Naive thymus-derived CD4-positive, alpha-beta T cell (primary cell): ENCODE results near the gene NAIF1. TPM values are rescaled to one million over a fixed set of nuclear protein-coding genes. Genes with fewer than 3 reads are reported as not detected.
"Not testable (repeated sequence)": the region's sequence is repeated elsewhere in the genome, so short reads cannot be mapped to it uniquely, and the experiment has no call there.

Experiments
- ATAC-seq: fragments of 150-1000 bp; cut with Tn5 transposase; 2 replicates; pipeline ENCODE4 v1.10.0; 2021; ENCODE audit warnings: mild to moderate bottlenecking, moderate library complexity
- CTCF ChIA-PET: fragments of 350-600 bp; sonication (Branson Sonifier 250); formaldehyde crosslinking; loops from one replicate; lab custom pipeline; 2021; ENCODE audit warnings: antibody characterized with exemption; lab: Charles Lee
- POLR2A ChIA-PET: fragments of 350-600 bp; sonication (Branson Sonifier 250); formaldehyde crosslinking; loops from one replicate; lab custom pipeline; 2021; ENCODE audit warnings: antibody characterized with exemption, inconsistent platforms; lab: Charles Lee
- DNase-seq, 9 donors: peaks; one replicate each; pipeline versions ENCODE4 v3.0.0 to v3.0.0-alpha.2; 2020 to 2022; ENCODE audit warnings: mixed read lengths in 1 of 9
- H3K27ac ChIP-seq: one replicate; pipeline ENCODE4 v1.7.0; 2013; ENCODE audit warnings: mild to moderate bottlenecking, low read depth, low read length, moderate library complexity
- H3K27me3 ChIP-seq, 2 donors: one replicate each; pipeline ENCODE4 v1.7.0; 2013; ENCODE audit warnings: low read length in 2 of 2, mild to moderate bottlenecking in 2 of 2, moderate library complexity in 2 of 2; ENCODE audit not compliant: control insufficient read depth in 2 of 2, insufficient read depth in 2 of 2
- H3K36me3 ChIP-seq, 3 experiments: 1 replicate in 2 of 3; 2 replicates in 1 of 3; pipeline ENCODE4 v1.7.0; 2013; ENCODE audit warnings: low read length in 3 of 3, mild to moderate bottlenecking in 3 of 3, moderate library complexity in 1 of 3; ENCODE audit not compliant: insufficient read depth in 3 of 3, control insufficient read depth in 2 of 3
- H3K4me1 ChIP-seq, 2 donors: one replicate each; pipeline ENCODE4 v1.7.0; 2013; ENCODE audit warnings: low read length in 2 of 2, mild to moderate bottlenecking in 2 of 2, moderate library complexity in 1 of 2; ENCODE audit not compliant: control insufficient read depth in 2 of 2, insufficient read depth in 2 of 2
- H3K4me3 ChIP-seq: 2 replicates; pipeline ENCODE4 v1.7.0; 2013; ENCODE audit warnings: mild to moderate bottlenecking, low read length
- H3K9me3 ChIP-seq, 3 experiments: 1 replicate in 2 of 3; 2 replicates in 1 of 3; pipeline ENCODE4 v1.7.0; 2013; ENCODE audit warnings: low read length in 3 of 3; ENCODE audit not compliant: control insufficient read depth in 2 of 3
- H3K27ac Mint-ChIP-seq, 9 donors: one replicate each; pipeline ENCODE4 v1.8.0; 2020 to 2022; ENCODE audit warnings: mixed read lengths in 9 of 9, mild to moderate bottlenecking in 8 of 9, moderate library complexity in 5 of 9, inconsistent platforms in 2 of 9
- H3K27me3 Mint-ChIP-seq, 5 donors: one replicate each; pipeline ENCODE4 v1.8.0; 2021 to 2022; ENCODE audit warnings: mixed read lengths in 5 of 5, mild to moderate bottlenecking in 1 of 5
- H3K36me3 Mint-ChIP-seq, 5 donors: one replicate each; pipeline ENCODE4 v1.8.0; 2020 to 2022; ENCODE audit warnings: mixed read lengths in 5 of 5, mild to moderate bottlenecking in 3 of 5, inconsistent platforms in 1 of 5
- H3K4me1 Mint-ChIP-seq, 7 donors: one replicate each; pipeline ENCODE4 v1.8.0; 2020 to 2022; ENCODE audit warnings: mixed read lengths in 7 of 7, mild to moderate bottlenecking in 3 of 7, inconsistent platforms in 1 of 7
- H3K4me3 Mint-ChIP-seq, 10 donors: one replicate each; pipeline ENCODE4 v1.8.0; 2020 to 2022; ENCODE audit warnings: mild to moderate bottlenecking in 10 of 10, mixed read lengths in 10 of 10, moderate library complexity in 6 of 10, inconsistent platforms in 2 of 10
- H3K9me3 Mint-ChIP-seq, 11 donors: one replicate each; pipeline ENCODE4 v1.8.0; 2020 to 2022; ENCODE audit warnings: mixed read lengths in 11 of 11, mild to moderate bottlenecking in 4 of 11, inconsistent platforms in 1 of 11, moderate library complexity in 1 of 11
- intact Hi-C, 2 donors: fragments of 100-400 bp; cut with micrococcal nuclease; formaldehyde crosslinking; loops; one replicate each; pipeline ENCODE4 v1.15.1; 2023
- polyA plus RNA-seq, 2 donors: library from polyadenylated mRNA; unstranded; fragments of 300-500 nt; fragmentation: Illumina TruSeq; gene quantifications; one replicate each; pipeline ENCODE4 v1.2.3, GENCODE V29; 2021
- total RNA-seq, 6 experiments: library from RNA in 5 of 6; stranded (reverse) in 5 of 6; gene quantifications; 1 replicate in 5 of 6; 2 replicates in 1 of 6; pipeline ENCODE4 v1.2.3 and lab custom pipeline; 2021 to 2026

Gene NAIF1
- total and polyA plus RNA-seq, 7 experiments from 2014 or later = 8.6 to 14.8 (median 11.8) TPM

DNA sequence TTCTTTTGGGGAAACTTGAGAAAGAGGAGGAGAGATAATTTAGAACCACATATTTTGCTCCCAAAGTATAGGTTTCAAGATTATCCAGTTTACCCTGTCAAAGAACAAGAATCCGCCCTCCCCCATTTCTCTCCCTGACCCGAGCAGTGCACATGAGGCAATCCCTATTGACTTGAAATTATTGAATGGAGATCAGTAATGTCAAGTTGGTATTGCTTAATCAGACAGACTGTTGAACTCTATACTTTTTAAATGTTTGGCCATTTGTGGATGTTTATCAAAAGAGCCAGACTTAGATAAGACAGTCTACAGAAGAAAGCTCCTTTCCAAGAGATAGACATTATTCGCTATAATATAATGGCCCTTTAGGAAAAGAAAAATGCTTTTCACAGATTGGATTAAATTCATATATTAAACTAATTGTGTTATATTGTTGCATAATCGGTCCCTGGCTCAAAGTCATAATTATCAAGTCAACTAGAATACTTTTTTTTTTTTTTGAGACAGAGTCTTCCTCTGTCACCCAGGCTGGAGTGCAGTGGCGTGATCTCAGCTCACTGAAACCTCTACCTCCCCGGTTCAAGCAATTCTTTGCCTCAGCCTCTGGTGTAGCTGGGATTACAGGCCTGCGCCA lies 6.2 kb upstream of the NAIF1 start:
- Mint-ChIP-seq H3K36me3 (peaks cover 0 to 23% (median 8%) of the 10 kb centered on the region in 5 donors), H3K27ac (peak overlapping the region; percentile 65 to 98 (median 87)), H3K9me3 (no peaks in the 10 kb centered on the region), H3K4me1 (peaks cover 51 to 73% (median 59%) of the 10 kb centered on the region in 7 donors), H3K4me3 (peak overlapping the region in 7 of 10 donors; percentile 6 to 73 (median 55)), H3K27me3 (no peaks in the 10 kb centered on the region)
- Histone ChIP-seq H3K9me3 (no peaks in the 10 kb centered on the region), H3K4me3 (no peak overlapping the region), H3K27me3 (no peaks in the 10 kb centered on the region), H3K4me1 (peaks cover 33 to 34% of the 10 kb centered on the region in 2 donors), H3K36me3 (peaks cover 0 to 7% (median 0%) of the 10 kb centered on the region in 3 experiments), H3K27ac (peak overlapping the region; percentile 65)
- ATAC-seq (no peak), DNase-seq (no peak)
- ChIA-PET POLR2A (interaction anchor here (0.6 to 3.1 kb wide), 12 partner anchors 9 to 1805 kb away, joined by 3 to 28 read pairs (median 3); partner anchors contain the start of gene BBLN), CTCF (interaction anchor here (0.5 to 2.2 kb wide), 7 partner anchors 13 to 95 kb away, joined by 3 to 12 read pairs (median 4); no protein-coding TSS in a partner anchor)
- intact Hi-C loops = loop anchor here in 1 of 2 donors (2.0 kb wide), 1 partner anchor 43 kb away; no protein-coding TSS in a partner anchor

DNA sequence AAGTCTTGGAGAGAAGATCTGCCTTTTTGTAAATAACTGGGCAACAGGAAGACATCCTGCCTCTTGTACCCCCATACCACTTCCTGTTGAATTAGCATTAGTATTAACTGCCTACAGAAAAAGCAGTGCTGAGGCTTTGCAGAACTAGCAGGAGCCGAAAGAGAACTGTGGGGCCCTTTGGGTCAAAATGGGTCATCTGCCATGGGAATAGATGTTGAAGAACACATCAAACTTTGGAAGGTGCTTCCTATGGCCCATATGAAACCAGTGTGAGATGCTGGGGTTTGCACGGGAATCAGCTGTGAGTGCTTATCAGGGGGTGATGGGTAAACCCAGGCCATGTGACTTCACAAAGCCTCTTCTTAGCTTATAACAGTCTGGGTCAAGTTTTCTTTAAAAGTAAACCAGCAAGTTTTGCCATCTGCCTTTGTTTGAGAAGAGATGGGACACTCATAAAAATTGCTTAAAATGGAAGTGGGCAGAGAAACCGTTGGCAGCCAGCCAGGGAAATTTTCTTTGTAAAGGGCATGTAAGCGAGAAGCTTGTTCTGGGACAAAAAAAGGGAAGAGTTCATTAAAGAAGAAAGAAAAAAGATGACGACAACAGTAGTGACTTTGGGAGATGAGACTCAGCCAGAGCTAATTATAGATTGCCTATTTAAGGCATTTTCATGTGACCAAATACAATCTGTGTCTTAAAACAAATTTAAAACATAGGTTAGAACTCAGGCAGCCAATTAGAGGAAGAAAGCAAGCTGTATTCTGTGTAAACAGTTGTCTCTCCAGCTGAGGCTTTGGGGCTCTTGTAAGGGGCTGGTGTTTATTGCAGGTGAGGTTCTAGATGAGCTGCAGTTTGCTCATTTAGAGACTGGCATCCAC lies 5.3 kb upstream of the NAIF1 start:
- Histone ChIP-seq H3K36me3 (peaks cover 0 to 8% (median 0%) of the 10 kb centered on the region in 3 experiments), H3K9me3 (no peaks in the 10 kb centered on the region), H3K4me3 (peak overlapping the region; percentile 39), H3K27me3 (no peaks in the 10 kb centered on the region), H3K4me1 (peaks cover 33 to 34% of the 10 kb centered on the region in 2 donors), H3K27ac (peak overlapping the region; percentile 65)
- POLR2A ChIA-PET = interaction anchor here (0.6 to 3.1 kb wide), 23 partner anchors 9 to 259 kb away, joined by 3 to 28 read pairs (median 3); partner anchors contain the start of genes BBLN and DPM2
- ATAC-seq (no peak), DNase-seq (peak in 5 of 9 donors; percentile 29 to 49 (median 33))
- Mint-ChIP-seq H3K27me3 (no peaks in the 10 kb centered on the region), H3K4me1 (peaks cover 42 to 64% (median 50%) of the 10 kb centered on the region in 7 donors), H3K36me3 (peaks cover 0 to 23% (median 4%) of the 10 kb centered on the region in 5 donors), H3K27ac (peak overlapping the region; percentile 83 to 98 (median 92)), H3K4me3 (peak overlapping the region in 8 of 10 donors; percentile 74 to 95 (median 86)), H3K9me3 (no peaks in the 10 kb centered on the region)
- CTCF ChIA-PET = interaction anchor here (0.5 to 2.2 kb wide), 9 partner anchors 14 to 112 kb away, joined by 3 to 12 read pairs (median 4); no protein-coding TSS in a partner anchor
- intact Hi-C loops = loop anchor here in 1 of 2 donors (1.0 to 2.0 kb wide), 2 partner anchors 11 to 44 kb away; no protein-coding TSS in a partner anchor

DNA sequence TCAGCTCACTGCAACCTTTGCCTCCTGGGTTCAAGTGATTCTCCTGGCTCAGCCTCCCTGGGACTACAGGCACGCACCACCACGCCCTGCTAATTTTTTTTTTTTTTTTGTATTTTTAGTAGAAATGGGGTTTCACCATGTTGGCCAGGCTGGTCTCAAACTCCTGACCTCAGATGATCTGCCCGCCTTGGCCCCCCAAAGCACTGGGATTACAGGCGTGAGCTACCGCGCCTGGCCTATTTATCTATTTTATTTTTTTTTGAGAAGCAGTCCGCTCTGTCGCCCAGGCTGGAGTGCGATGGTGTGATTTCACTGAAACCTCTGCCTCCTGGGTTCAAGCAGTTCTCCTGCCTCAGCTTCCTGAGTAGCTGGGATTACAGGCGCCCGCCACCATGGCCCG lies 4.4 kb upstream of the NAIF1 start:
- peaks cover 0 to 20% (median 0%) of the 10 kb centered on the region in 5 donors for H3K36me3 Mint-ChIP-seq
- H3K9me3 ChIP-seq, intact Hi-C loops, H3K27me3 Mint-ChIP-seq, H3K9me3 Mint-ChIP-seq, H3K27me3 ChIP-seq, ATAC-seq, DNase-seq, H3K36me3 ChIP-seq: not testable (repeated sequence)
- H3K4me1 Mint-ChIP-seq = peaks cover 34 to 55% (median 44%) of the 10 kb centered on the region in 7 donors
- ChIA-PET CTCF (interaction anchor here (0.6 to 2.2 kb wide), 6 partner anchors 18 to 1795 kb away, joined by 3 to 12 read pairs (median 4); no protein-coding TSS in a partner anchor), POLR2A (interaction anchor here (0.7 to 3.1 kb wide), 10 partner anchors 16 to 134 kb away, joined by 3 to 28 read pairs (median 4); partner anchors contain the start of gene DPM2)
- peak overlapping the region; percentile 87 to 98 (median 92) for H3K27ac Mint-ChIP-seq
- Histone ChIP-seq H3K27ac (peak overlapping the region; percentile 65), H3K4me3 (peak overlapping the region; percentile 39), H3K4me1 (peaks cover 37 to 39% of the 10 kb centered on the region in 2 donors)
- H3K4me3 Mint-ChIP-seq = peak overlapping the region in 8 of 10 donors; percentile 74 to 95 (median 86)

DNA sequence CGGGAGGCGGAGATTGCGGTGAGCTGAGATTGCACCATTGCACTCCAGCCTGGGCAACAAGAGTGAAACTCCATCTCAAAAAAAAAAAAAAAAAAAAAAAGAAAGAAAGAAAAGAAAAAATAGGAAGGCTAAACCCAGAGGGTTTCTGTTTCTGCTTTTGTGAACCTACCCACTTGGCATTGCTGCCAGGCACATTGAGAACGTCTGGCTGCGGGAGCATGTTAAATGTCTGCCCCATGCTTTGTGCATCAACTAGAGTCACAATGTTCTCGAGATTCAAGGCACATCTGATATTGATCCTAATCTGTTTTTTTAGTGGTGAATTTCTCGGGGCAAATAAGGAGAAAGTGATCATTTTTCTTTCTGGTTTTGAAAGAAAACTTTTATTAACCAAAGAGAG lies 3.8 kb upstream of the NAIF1 start:
- no peaks in the 10 kb centered on the region for H3K27me3 ChIP-seq

DNA sequence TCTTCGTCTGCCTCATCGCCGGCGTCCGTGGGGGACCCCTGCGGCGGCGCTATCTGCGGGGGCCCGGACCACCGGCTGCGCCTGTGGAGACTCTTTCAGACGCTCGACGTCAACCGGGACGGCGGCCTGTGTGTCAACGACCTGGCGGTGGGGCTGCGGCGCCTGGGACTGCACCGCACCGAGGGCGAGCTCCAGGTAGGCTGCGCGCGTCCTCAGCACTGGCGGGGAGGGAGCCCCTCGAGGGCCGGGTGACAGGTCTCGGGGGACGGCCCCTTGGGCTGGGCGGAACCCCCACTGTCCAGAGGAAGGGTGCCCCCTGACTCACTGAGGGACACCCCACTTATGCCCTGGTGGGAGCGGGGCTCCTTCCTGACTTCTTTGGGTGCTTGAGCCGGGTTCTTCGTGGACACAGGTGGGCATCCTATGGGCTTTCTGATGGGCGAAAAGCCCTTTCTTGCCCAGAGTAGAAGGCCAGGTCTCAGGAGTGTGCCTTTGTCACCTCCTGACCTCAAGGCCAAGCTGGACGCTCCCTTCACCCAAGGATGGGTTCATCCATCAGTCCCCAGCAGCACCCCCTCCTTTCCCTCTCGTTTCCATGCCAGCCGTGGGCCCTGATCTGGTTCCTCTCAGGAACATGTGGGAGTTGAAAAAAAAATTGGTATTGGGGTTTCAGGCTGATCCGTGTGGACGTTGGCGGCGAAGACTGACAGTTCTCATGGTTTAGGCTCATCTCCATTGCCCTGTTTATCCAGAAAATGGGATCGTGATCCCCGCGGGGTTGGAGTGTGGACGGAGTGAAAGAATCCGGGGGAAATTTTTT lies 1.5 kb upstream of the NAIF1 start:
- Mint-ChIP-seq H3K27ac (peak overlapping the region; percentile 74 to 94 (median 85)), H3K4me1 (peaks cover 43 to 69% (median 51%) of the 10 kb centered on the region in 7 donors), H3K36me3 (peaks cover 0 to 23% (median 0%) of the 10 kb centered on the region in 5 donors), H3K9me3 (no peaks in the 10 kb centered on the region), H3K4me3 (peak overlapping the region in 8 of 10 donors; percentile 91 to 99 (median 94)), H3K27me3 (no peaks in the 10 kb centered on the region)
- Histone ChIP-seq H3K9me3 (no peaks in the 10 kb centered on the region), H3K4me1 (peaks cover 54 to 59% of the 10 kb centered on the region in 2 donors), H3K27me3 (no peaks in the 10 kb centered on the region), H3K36me3 (peaks cover 0 to 6% (median 0%) of the 10 kb centered on the region in 3 experiments), H3K27ac (peak overlapping the region; percentile 70), H3K4me3 (peak overlapping the region; percentile 59)
- ChIA-PET CTCF (interaction anchor here (0.7 to 1.7 kb wide), 4 partner anchors 22 to 186 kb away, joined by 3 to 4 read pairs (median 3); no protein-coding TSS in a partner anchor), POLR2A (interaction anchor here (1.0 to 4.5 kb wide), 13 partner anchors 10 to 113 kb away, joined by 3 to 26 read pairs (median 6); partner anchors contain the start of gene EEIG1)
- ATAC-seq = no peak
- DNase-seq = peak in 1 of 9 donors; percentile 40
- intact Hi-C loops = loop anchor here (1.0 to 10.0 kb wide), 9 partner anchors 16 to 351 kb away; partner anchors contain the start of genes CDK9 (in 2 of the 2), COQ4 (in 1 of the 2), PTGES2 (in 1 of the 2) and PTRH1 (in 1 of the 2)

More for the DNA sequence above, 3.8 kb upstream of the NAIF1 start:
- DNase-seq (no peak), ATAC-seq (no peak)
- ChIA-PET CTCF (interaction anchor here (2.2 kb wide), 1 partner anchor 36 kb away, joined by 12 read pairs; no protein-coding TSS in a partner anchor), POLR2A (interaction anchor here (0.7 to 3.1 kb wide), 3 partner anchors 17 to 108 kb away, joined by 3 to 28 read pairs (median 3); no protein-coding TSS in a partner anchor)
- Histone ChIP-seq H3K4me3 (no peak overlapping the region), H3K36me3 (peaks cover 0 to 4% (median 0%) of the 10 kb centered on the region in 3 experiments), H3K9me3 (no peaks in the 10 kb centered on the region), H3K4me1 (peaks cover 43 to 45% of the 10 kb centered on the region in 2 donors), H3K27ac (peak overlapping the region; percentile 47)
- peaks cover 38 to 60% (median 49%) of the 10 kb centered on the region in 7 donors for H3K4me1 Mint-ChIP-seq
- H3K4me3 Mint-ChIP-seq = peak overlapping the region in 8 of 10 donors; percentile 65 to 95 (median 82)
- intact Hi-C loops = no loop called here
- no peaks in the 10 kb centered on the region for H3K9me3 Mint-ChIP-seq
- H3K36me3 Mint-ChIP-seq = peaks cover 0 to 22% (median 0%) of the 10 kb centered on the region in 5 donors
- no peaks in the 10 kb centered on the region for H3K27me3 Mint-ChIP-seq
- peak overlapping the region; percentile 75 to 98 (median 87) for H3K27ac Mint-ChIP-seq
